ENCODE measurements around the gene TSPAN31. TPM values are rescaled to one million over a fixed set of nuclear protein-coding genes. Genes with fewer than 3 reads are reported as not detected.
"Not testable (repeated sequence)": the region's sequence is repeated elsewhere in the genome, so short reads cannot be mapped to it uniquely, and the experiment has no call there.

The TSPAN31 gene
- total RNA-seq, 1 donor from 2014 or later: 33.2 TPM

DNA sequence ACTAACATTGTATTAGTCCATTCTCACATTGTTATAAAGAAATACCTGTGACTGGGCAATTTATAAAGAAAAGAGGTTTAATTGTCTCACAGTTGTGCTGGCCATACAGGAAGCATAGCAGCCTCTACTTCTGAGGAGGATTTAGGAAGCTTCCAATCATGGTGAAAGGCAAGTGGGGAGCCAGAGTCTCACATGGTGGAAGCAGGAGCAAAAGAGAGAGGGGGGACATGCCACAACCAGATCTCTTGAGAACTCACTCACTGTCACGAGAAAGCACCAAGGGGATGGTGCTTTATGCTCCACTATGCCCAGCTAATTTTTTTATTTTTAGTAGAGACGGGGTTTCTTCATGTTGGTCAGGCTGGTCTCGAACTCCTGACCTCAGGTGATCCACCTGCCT lies 37.6 kb upstream of the TSPAN31 start:
- Mint-ChIP-seq H3K4me1 (no peaks in the 10 kb centered on the region), H3K27ac (no peak overlapping the region), H3K36me3 (peaks cover 47% of the 10 kb centered on the region), H3K27me3 (ENCODE audit: low read depth) (no peaks in the 10 kb centered on the region), H3K4me3 (no peak overlapping the region), H3K9me3 (peaks cover 26% of the 10 kb centered on the region)
- TF ChIP-seq, protein P1, sequence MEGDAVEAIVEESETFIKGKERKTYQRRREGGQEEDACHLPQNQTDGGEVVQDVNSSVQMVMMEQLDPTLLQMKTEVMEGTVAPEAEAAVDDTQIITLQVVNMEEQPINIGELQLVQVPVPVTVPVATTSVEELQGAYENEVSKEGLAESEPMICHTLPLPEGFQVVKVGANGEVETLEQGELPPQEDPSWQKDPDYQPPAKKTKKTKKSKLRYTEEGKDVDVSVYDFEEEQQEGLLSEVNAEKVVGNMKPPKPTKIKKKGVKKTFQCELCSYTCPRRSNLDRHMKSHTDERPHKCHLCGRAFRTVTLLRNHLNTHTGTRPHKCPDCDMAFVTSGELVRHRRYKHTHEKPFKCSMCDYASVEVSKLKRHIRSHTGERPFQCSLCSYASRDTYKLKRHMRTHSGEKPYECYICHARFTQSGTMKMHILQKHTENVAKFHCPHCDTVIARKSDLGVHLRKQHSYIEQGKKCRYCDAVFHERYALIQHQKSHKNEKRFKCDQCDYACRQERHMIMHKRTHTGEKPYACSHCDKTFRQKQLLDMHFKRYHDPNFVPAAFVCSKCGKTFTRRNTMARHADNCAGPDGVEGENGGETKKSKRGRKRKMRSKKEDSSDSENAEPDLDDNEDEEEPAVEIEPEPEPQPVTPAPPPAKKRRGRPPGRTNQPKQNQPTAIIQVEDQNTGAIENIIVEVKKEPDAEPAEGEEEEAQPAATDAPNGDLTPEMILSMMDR (IDR thresholded peaks at IDR 0.05; ENCODE audit: unreplicated experiment): no peak
- DNase-seq (ENCODE audit: low spot score in 2 of 2, unreplicated experiment in 2 of 2): no peak

DNA sequence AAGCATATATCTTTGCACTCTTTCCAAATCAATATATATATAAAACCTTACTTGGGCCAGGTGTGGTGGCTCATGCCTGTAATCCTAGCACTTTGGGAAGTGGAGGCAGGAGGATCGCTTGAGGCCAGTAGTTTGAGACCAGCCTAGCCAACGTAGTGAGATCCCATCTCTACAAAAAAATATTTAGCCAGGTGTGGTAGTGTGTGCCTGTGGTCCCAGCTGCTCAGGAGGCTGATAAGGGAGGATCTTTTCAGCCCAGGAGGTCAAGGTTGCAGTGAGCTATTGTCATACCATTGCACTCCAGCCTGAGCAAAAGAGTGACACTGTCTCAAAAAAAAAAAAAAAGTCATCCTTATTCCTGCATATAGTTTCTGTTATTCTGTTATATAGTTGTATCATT lies 36.5 kb upstream of the TSPAN31 start:
- Mint-ChIP-seq H3K27ac (no peak overlapping the region), H3K9me3 (peaks cover 17% of the 10 kb centered on the region), H3K4me3 (no peak overlapping the region), H3K36me3 (peaks cover 44% of the 10 kb centered on the region), H3K27me3 (ENCODE audit: low read depth) (no peaks in the 10 kb centered on the region), H3K4me1 (no peaks in the 10 kb centered on the region)
- TF ChIP-seq, protein P1 (IDR thresholded peaks at IDR 0.05; ENCODE audit: unreplicated experiment): no peak
- DNase-seq (ENCODE audit: low spot score in 2 of 2, unreplicated experiment in 2 of 2): no peak

DNA sequence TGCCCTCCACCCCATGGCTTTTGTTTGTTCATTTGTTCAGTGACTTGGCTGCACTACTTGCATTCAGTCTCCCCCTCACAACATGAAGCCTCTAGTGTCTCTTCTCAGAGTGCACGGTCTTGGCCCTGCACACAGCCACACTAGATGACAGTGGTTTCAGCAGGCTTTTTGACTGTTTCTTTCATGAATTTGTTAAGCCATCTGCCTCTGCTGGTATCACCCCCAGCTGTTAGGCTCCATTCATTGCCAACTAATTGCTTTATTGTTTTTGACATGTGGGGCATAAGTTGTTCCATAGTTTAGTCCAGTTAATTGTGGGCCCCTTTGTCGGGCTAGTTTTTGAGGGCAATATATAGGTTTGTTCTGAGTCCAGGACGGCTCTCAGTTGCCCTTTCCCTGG lies 32.1 kb upstream of the TSPAN31 start:
- no peaks in the 10 kb centered on the region for H3K27me3 Mint-ChIP-seq (ENCODE audit: low read depth)
- H3K27ac Mint-ChIP-seq: no peak overlapping the region
- H3K36me3 Mint-ChIP-seq: peaks cover 28% of the 10 kb centered on the region
- no peaks in the 10 kb centered on the region for H3K4me1 Mint-ChIP-seq
- TF ChIP-seq, protein P1 (IDR thresholded peaks at IDR 0.05; ENCODE audit: unreplicated experiment): no peak
- no peak for DNase-seq (ENCODE audit: low spot score in 2 of 2, unreplicated experiment in 2 of 2)
- H3K9me3 Mint-ChIP-seq: peaks cover 8% of the 10 kb centered on the region
- no peak overlapping the region for H3K4me3 Mint-ChIP-seq

DNA sequence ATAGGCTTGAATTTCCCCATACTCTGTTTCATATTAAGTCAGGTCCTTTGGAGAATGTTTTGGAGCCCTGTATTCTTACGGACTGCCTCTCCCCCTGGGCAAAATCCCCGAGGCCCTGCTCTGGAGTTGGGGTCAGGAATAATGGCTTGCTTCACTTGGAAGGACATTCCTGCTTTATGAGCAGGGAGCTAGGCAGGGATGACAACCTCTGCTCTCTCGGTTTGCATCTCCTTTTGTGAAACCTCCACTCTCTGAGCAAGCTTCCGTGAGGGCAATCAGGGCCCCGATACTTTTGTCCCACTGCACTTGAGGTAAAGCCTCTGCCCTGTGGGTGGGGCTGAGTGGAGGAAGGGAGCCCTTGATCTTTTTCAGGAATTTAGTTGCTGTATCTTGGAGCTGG lies 31.6 kb upstream of the TSPAN31 start:
- peaks cover 8% of the 10 kb centered on the region for H3K9me3 Mint-ChIP-seq
- no peaks in the 10 kb centered on the region for H3K4me1 Mint-ChIP-seq
- H3K36me3 Mint-ChIP-seq: peaks cover 31% of the 10 kb centered on the region
- TF ChIP-seq, protein P1 (IDR thresholded peaks at IDR 0.05; ENCODE audit: unreplicated experiment): no peak
- no peak overlapping the region for H3K4me3 Mint-ChIP-seq
- no peak overlapping the region for H3K27ac Mint-ChIP-seq
- no peak for DNase-seq (ENCODE audit: low spot score in 2 of 2, unreplicated experiment in 2 of 2)
- no peaks in the 10 kb centered on the region for H3K27me3 Mint-ChIP-seq (ENCODE audit: low read depth)

DNA sequence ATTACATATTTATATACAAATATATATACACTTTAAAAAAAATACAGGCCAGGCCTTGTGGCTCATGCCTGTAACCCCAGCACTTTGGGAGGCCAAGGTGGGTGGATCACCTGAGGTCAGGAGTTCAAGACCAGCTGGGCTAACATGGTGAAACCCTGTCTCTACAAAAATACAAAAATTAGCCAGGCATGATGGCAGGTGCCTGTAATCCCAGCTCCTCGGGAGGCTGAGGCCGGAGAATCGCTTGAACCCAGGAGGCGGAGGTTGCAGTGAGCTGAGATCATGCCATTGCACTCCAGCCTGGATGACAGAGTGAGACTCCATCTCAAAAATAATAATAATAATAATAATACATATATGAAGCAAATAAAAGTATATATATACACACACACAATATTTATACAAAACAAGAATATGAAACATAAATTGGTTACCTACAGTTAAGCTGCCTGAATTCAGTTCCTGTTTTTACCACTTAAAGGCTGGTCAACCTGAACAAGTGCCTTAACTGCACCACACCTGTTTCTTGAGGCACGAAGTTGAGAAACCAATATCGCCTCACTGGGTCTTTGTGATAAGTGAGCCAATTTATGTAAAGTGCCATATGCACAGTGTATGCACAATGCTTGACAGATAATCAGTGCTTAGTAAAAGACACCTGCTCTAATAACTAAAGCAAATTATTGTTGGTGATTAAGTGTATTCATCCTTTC lies 29.6 kb upstream of the TSPAN31 start:
- H3K36me3 Mint-ChIP-seq: peaks cover 40% of the 10 kb centered on the region
- not testable (repeated sequence) for H3K27ac Mint-ChIP-seq; H3K9me3 Mint-ChIP-seq; DNase-seq (ENCODE audit: low spot score in 2 of 2, unreplicated experiment in 2 of 2); H3K4me1 Mint-ChIP-seq; H3K4me3 Mint-ChIP-seq; H3K27me3 Mint-ChIP-seq (ENCODE audit: low read depth)

DNA sequence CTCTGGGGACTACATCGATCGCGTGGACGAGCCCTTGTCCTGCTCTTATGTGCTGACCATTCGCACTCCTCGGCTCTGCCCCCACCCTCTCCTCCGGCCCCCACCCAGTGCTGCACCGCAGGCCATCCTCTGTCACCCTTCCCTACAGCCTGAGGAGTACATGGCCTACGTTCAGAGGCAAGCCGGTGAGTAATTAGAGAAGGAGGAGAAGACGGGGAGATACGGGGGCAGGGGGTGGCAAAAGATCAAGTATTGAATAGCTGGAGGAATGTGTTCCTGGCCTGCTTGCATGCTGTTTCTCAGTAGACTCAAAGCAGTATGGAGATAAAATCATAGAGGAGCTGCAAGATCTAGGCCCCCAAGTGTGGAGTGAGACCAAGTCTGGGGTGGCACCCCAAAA lies 29.1 kb upstream of the TSPAN31 start:
- H3K4me3 Mint-ChIP-seq: no peak overlapping the region
- peaks cover 41% of the 10 kb centered on the region for H3K36me3 Mint-ChIP-seq
- H3K27me3 Mint-ChIP-seq (ENCODE audit: low read depth): no peaks in the 10 kb centered on the region
- H3K4me1 Mint-ChIP-seq: no peaks in the 10 kb centered on the region
- peaks cover 8% of the 10 kb centered on the region for H3K9me3 Mint-ChIP-seq
- TF ChIP-seq, protein P1 (IDR thresholded peaks at IDR 0.05; ENCODE audit: unreplicated experiment): no peak
- peak in 1 of 2 experiments; percentile 13 for DNase-seq (ENCODE audit: low spot score in 2 of 2, unreplicated experiment in 2 of 2)
- H3K27ac Mint-ChIP-seq: no peak overlapping the region

Measured in mesothelial cell of epicardium (in vitro differentiated cells).